HG02981 (cell line): ENCODE data around the gene HMGB3.
"Not testable (repeated sequence)": the region's sequence is repeated elsewhere in the genome, so short reads cannot be mapped to it uniquely, and the experiment has no call there.

ENCODE experiments used
- ATAC-seq: cut with Tn5 transposase; IDR thresholded peaks from one replicate; pipeline ENCODE4 v1.9.1; 2021; ENCODE audit warnings: mild to moderate bottlenecking, moderate library complexity; ENCODE audit not compliant: unreplicated experiment

The HMGB3 gene

GRCh38 chrX:150975655-150976390 lies 7.3 kb upstream of the HMGB3 start:
- no peak for ATAC-seq

DNA sequence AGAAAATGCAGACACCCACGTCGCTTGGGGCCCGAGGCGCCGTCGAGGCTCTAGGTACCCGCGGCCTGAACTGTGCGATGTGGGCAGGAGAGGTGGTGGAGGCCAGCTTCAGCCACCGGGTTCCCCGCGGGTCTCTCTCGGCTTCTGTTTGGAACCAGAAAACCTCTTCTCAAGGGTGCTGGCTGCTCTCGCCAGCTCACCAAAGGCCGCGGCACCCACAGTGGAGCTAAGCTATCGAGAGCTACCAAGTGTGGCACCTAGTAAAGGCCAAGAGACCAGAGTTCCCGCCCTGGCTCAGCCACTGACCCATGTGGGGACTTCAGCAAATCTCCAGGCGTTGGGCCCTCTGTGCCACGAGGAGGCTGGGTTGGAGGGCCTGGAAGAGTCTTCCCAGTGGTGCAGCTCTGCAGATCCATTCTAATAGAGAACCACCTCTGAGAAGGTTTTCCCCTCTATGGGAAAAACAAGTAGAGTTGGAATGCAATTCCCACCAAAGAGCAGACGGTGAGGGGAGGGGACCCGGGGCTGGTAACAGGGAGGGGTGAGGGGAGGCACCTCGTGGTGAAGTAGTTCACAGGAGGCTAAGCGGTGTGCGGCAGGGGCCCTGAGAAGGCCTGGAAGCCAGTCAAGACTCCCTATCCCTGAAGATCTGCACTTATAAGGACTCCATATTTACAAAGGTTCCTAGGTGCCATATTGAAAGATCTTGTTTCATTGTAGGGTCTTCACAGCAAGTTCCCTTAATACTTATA lies 5.5 kb upstream of the HMGB3 start:
- ATAC-seq, result no peak

DNA sequence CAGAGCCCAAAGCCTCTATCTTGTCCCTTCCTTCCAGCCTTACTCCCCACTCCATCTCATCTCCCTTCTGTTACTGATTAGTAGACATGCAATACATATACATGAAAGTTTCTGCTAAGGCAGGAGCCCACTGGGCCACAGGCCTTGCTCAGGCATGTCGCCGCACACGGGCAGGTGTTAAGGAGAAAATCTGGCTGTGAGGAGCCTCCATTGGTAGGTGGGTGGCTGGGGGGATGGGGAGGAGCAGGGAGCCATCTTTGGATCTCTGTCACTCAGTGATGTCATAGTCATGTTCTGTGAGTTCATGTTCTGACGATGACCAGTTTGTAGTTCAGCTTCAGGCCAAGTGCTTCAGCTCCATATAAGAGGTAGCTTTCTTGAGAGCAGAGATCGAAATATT lies 2.9 kb upstream of the HMGB3 start:
- no peak for ATAC-seq

- ATAC-seq, result no peak
Measured at GRCh38 chrX:150980711-150981110, 2.4 kb upstream of the HMGB3 start.

- no peak for ATAC-seq
Measured at GRCh38 chrX:150982235-150982787, 824 bp upstream of the HMGB3 start.

GRCh38 chrX:150983521-150984168 lies 510 bp downstream of the HMGB3 start:
- ATAC-seq, result peak; percentile 12

- ATAC-seq, result peak; percentile 1
Measured at GRCh38 chrX:150984169-150984824, 1.2 kb downstream of the HMGB3 start.

DNA sequence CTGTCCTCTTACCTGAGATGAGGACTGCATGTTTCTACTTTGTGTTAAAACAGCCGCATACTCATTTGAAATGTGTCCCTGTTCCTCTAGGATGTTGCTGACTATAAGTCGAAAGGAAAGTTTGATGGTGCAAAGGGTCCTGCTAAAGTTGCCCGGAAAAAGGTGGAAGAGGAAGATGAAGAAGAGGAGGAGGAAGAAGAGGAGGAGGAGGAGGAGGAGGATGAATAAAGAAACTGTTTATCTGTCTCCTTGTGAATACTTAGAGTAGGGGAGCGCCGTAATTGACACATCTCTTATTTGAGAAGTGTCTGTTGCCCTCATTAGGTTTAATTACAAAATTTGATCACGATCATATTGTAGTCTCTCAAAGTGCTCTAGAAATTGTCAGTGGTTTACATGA lies 4.6 kb downstream of the HMGB3 start:
- ATAC-seq, result not testable (repeated sequence)

DNA sequence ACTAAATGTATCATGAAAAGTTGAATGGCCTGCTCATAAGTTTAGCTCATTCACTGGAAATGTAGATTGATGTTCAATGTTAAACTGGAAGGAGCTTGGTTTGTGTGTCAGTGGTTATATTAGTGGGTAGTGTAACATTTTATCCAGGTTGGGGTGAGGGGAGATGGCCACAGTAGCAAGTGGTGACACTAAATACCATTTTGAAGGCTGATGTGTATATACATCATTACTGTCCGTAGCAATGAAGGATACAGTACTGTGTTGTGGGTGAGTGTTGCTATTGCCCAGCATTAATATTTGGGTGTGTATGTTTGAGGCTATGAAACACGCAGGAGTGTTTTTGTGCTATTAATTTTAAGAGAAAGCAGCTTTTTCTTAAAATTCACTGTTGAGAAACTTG lies 6.3 kb downstream of the HMGB3 start:
- ATAC-seq, result no peak

- no peak for ATAC-seq
Measured at GRCh38 chrX:150990910-150991309, 7.8 kb downstream of the HMGB3 start.

DNA sequence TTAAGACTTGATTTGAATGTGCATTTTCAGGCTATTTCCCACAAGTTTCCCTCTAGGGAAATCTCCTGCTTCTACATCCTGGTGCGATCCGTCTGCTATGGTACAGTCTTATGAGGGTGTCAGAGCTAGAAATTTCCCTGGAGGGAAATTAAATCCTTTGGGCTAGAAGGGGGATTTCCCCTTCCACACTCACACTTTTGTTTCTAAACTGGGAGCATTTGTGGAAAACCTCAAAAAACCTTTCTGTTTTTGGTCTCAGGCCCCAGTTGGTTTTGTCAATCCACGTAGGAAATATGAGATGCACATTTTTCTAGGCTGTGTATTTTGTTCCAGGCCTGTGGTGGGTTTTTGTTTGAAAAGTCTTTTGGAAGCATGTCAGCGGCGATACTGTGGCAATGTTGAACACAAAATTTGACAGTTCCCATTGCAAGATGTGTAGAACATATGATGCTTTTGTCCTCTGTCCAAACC lies 17.8 kb downstream of the HMGB3 start:
- no peak for ATAC-seq

DNA sequence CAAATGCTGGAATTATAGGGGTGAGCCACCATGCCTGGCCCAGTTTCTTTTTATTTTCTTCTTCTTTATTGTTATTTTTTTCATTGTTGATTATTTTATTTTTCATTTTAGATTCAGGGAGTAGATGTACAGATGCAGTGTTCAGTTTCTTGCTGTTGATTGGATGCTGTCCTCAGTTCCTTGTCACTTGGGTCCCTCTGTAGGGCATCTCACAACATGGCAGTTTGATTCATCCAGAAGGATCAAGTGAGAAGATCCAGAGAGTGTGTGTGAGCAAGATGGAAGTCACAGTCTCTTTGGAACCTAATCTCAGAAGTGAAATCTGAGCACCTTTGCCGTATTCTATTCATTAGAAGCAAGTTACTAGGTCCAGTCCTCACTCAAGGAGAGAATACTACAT lies 20.9 kb downstream of the HMGB3 start:
- no peak for ATAC-seq

DNA sequence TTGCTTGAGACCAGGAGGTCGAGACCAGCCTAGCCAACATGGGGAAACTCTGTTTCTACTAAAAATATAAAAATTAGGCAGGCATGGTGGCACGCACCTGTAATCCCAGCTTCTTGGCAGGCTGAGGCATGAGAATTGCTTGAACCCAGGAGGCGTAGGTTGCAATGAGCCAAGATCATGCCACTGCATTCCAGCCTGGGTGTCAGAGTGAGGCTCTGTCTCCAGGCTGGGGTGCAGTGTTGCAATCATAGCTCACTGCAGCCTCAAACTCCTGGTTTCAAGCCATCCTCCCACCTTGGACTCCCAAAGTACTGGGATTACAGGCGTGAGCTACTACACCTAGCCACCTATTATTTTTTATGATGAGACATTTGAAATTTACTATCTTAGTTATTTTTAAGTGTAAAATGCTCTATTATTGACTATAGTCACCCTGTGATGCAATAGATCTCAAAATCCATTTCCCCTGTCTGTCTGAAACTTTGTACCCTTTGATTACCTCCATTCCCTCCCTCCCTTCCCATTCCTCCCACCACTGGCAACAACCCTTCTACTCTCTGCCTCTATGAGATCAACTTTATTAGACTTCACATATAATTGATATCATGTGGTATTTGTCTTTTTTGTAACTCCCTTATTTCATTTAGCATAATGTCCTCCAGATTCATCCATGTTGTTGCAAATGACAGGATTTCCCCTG lies 23.4 kb downstream of the HMGB3 start:
- no peak for ATAC-seq

DNA sequence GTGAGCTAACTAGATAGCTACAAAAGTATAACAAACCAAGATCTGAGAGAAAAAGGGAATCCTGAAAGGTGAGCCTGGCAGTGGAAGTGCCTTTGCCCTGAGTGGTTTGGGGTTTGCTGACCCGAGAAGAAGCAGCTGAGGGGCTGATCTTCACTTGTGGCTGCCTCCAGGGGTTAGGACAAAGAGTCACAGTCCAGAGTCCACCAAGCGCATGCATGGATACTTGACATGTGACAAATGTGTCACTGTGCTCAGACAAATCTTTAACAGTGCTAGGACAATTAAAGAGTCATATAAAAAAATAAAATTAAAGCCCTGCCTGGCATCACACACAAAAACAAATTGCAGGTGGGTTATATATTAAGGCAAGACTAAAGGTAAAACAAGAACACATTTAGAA lies 26.4 kb downstream of the HMGB3 start:
- no peak for ATAC-seq

DNA sequence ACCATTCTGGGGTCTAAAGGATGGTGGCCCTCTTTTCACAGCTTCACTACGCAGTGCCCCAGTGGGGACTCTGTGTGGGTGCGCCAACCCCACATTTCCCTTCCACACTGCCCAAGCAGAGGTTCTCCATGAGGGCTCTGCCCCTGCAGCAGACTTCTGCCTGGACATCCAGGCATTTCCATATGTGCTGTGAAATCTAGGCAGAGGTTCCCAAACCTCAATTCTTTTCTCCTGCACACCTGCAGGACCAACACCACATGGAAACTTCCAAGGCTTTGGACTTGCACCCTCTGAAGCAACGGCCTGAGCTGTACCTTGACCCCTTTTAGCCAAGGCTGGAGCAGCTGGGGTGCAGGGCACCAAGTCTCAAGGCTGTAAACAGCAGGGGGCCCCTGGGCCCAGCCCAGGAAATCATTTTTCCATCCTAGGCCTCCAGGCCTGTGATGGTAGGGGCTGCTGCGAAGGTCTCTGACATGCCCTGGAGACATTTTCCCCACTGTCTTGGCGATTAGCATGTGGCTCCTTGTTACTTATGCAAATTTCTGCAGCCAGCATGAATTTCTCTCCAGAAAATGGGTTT lies 30.1 kb downstream of the HMGB3 start:
- no peak for ATAC-seq

DNA sequence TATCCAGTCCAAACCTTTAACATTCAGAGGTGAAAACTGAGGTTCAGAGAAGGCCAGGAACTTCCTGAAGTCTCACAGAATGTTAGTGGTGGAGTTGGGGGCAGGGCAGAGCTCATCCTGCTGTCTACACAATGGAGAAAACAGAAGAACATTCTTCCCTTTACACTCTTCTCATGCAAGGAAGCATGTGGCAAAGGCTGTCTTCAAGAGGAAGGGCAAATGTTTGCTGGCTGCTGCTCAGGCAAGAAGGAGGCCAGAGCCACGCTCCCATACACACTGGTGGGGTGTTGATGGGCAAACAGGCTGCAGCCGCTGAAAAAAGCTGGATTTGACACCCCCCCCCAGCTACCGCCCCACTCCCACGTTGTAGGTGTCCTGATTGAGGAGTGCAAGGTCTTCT lies 32.5 kb downstream of the HMGB3 start:
- no peak for ATAC-seq

GRCh38 chrX:151019856-151020255 lies 36.7 kb downstream of the HMGB3 start:
- no peak for ATAC-seq

- no peak for ATAC-seq
Measured at GRCh38 chrX:151030845-151031244, 47.7 kb downstream of the HMGB3 start.

GRCh38 chrX:151031391-151031975 lies 48.3 kb downstream of the HMGB3 start:
- no peak for ATAC-seq

DNA sequence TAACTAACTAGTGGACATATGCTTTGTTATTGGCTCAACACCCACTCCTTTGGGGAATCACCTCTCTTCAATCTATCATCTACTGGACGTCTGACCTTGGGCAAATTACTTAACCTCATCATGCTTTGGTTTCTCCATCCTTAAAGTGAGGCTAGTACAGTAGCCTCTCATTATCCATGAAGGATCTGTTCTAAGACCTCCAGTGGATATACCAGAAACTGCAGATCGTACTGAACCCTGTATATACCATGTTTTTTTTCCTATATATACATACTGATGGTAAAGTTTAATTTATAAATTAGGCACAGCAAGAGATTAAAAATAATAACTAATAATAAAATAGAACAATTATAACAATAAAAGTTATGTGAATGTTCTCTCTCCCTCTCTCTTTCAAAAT lies 56.2 kb downstream of the HMGB3 start:
- ATAC-seq, result no peak
